Lung (tissue), 12 donors: ENCODE data around the gene ANKRD13D. TPM values are rescaled to one million over a fixed set of nuclear protein-coding genes. Genes with fewer than 3 reads are reported as not detected.

Experiments used
- ATAC-seq: fragments of 200-7000 bp; cut with Tn5 transposase; one replicate; pipeline ENCODE4 v1.9.1; 2020; ENCODE audit warnings: moderate number of reproducible peaks; ENCODE audit not compliant: insufficient read depth, low FRiP score
- DNase-seq, 3 donors: peaks; one replicate each; pipeline ENCODE4 v3.0.0-alpha.2; 2013 to 2017
- H3K27ac ChIP-seq, 2 donors: one replicate each; pipeline ENCODE4 v1.5.1; 2013; ENCODE audit warnings: mild to moderate bottlenecking in 2 of 2, moderate library complexity in 2 of 2, control low read depth in 1 of 2, inconsistent platforms in 1 of 2, low read depth in 1 of 2, low read length in 1 of 2
- H3K27me3 ChIP-seq, 3 donors: one replicate each; pipeline ENCODE4 v1.5.1; 2013; ENCODE audit warnings: low read length in 2 of 3; ENCODE audit not compliant: control insufficient read depth in 3 of 3, insufficient read depth in 3 of 3
- H3K36me3 ChIP-seq, 4 donors: one replicate each; pipeline ENCODE4 v1.5.1; 2013; ENCODE audit warnings: low read length in 4 of 4, mild to moderate bottlenecking in 1 of 4, moderate library complexity in 1 of 4; ENCODE audit not compliant: control insufficient read depth in 4 of 4, insufficient read depth in 4 of 4
- H3K4me1 ChIP-seq, 5 donors: one replicate each; pipeline ENCODE4 v1.5.1; 2013; ENCODE audit warnings: low read length in 5 of 5, mild to moderate bottlenecking in 2 of 5, moderate library complexity in 1 of 5; ENCODE audit not compliant: control insufficient read depth in 5 of 5, insufficient read depth in 5 of 5
- H3K4me3 ChIP-seq: one replicate; pipeline ENCODE4 v1.5.1; 2013; ENCODE audit warnings: mild to moderate bottlenecking, control low read depth, moderate library complexity
- H3K9ac ChIP-seq, 2 donors: one replicate each; pipeline ENCODE4 v1.5.1; 2013; ENCODE audit warnings: low read length in 2 of 2, control low read depth in 1 of 2; ENCODE audit not compliant: insufficient read depth in 1 of 2
- H3K9me3 ChIP-seq, 4 donors: one replicate each; pipeline ENCODE4 v1.5.1; 2013; ENCODE audit warnings: low read length in 3 of 4, mild to moderate bottlenecking in 1 of 4, moderate library complexity in 1 of 4; ENCODE audit not compliant: control insufficient read depth in 4 of 4, insufficient read depth in 3 of 4
- CTCF ChIP-seq: IDR thresholded peaks from 2 replicates; pipeline ENCODE4 v1.5.1; 2012; ENCODE audit warnings: mild to moderate bottlenecking; ENCODE audit errors: control extremely low read depth, extremely low read depth
- WGBS, 2 donors: extraction: QIAGEN DNeasy Blood & Tissue Kit; methylation state at CpG; one replicate each; pipeline ENCODE4 v1.1.7; 2013; 5-methylcytosine and 5-hydroxymethylcytosine counted together
- polyA plus RNA-seq, 2 donors: library from polyadenylated mRNA; stranded (reverse); fragments of 200-250 nt; gene quantifications; one replicate each; pipeline ENCODE4 v1.2.1, GENCODE V29; 2013
- total RNA-seq, 2 donors: library from RNA; depleted of rRNA in 1 of 2; stranded (reverse); fragments of >200 nt in 1 of 2; gene quantifications; one replicate each; pipeline ENCODE4 v1.2.1, GENCODE V29; 2014 to 2021
- donor health status: control.
- donor health status: control.
- donor health status: Bipolar disorder and iron deficiency.
- donor health status: healthy.
- donor health status: DM: yes; HTN: yes; CAD: no.

The ANKRD13D gene
- total and polyA plus RNA-seq, 4 donors, result 35.9 to 86.2 (median 60.5) TPM

- peaks cover 44 to 88% (median 62%) of the 10 kb centered on the region in 4 donors for H3K36me3 ChIP-seq
- H3K4me3 ChIP-seq, result no peak overlapping the region
- WGBS, 2 donors, result 78 to 83% methylated on average over 5 of the region's 5 CpGs
Observed at GRCh38 chr11:67247946-67248550, 41.1 kb upstream of the ANKRD13D start.

GRCh38 chr11:67248653-67249052 is 40.5 kb upstream of the ANKRD13D start:
- ATAC-seq (no peak), DNase-seq (peak; percentile 32 to 72 (median 51))
- Histone ChIP-seq H3K27me3 (no peaks in the 10 kb centered on the region), H3K36me3 (peaks cover 46 to 90% (median 67%) of the 10 kb centered on the region in 4 donors), H3K9ac (no peak overlapping the region), H3K9me3 (no peaks in the 10 kb centered on the region), H3K27ac (peak overlapping the region in 1 of 2 donors; percentile 21), H3K4me3 (no peak overlapping the region), H3K4me1 (peaks cover 0 to 5% (median 0%) of the 10 kb centered on the region in 5 donors)
- TF ChIP-seq CTCF, result no peak

More at GRCh38 chr11:67247946-67248550, 41.1 kb upstream of the ANKRD13D start:
- Histone ChIP-seq H3K9me3 (no peaks in the 10 kb centered on the region), H3K27me3 (no peaks in the 10 kb centered on the region), H3K27ac (peak overlapping the region in 1 of 2 donors; percentile 74), H3K9ac (no peak overlapping the region), H3K4me1 (peaks cover 0 to 5% (median 0%) of the 10 kb centered on the region in 5 donors)
- no peak for ATAC-seq
- no peak for TF ChIP-seq CTCF
- DNase-seq, result no peak

- Histone ChIP-seq H3K36me3 (peaks cover 55 to 92% (median 76%) of the 10 kb centered on the region in 4 donors), H3K27ac (no peak overlapping the region), H3K9me3 (no peaks in the 10 kb centered on the region), H3K9ac (no peak overlapping the region), H3K4me3 (no peak overlapping the region), H3K4me1 (peaks cover 0 to 3% (median 0%) of the 10 kb centered on the region in 5 donors), H3K27me3 (no peaks in the 10 kb centered on the region)
- WGBS, 2 donors, result 94 to 96% methylated on average over 37 of the region's 37 CpGs
- no peak for ATAC-seq
- no peak for TF ChIP-seq CTCF
- DNase-seq, result no peak
Observed at GRCh38 chr11:67250059-67251043, 38.8 kb upstream of the ANKRD13D start.
